ENCODE results near the gene NCAPD2. TPM values are rescaled to one million over a fixed set of nuclear protein-coding genes. Genes with fewer than 3 reads are reported as not detected.

The NCAPD2 gene
- total RNA-seq, 1 donor from 2014 or later: 99.1 TPM

DNA sequence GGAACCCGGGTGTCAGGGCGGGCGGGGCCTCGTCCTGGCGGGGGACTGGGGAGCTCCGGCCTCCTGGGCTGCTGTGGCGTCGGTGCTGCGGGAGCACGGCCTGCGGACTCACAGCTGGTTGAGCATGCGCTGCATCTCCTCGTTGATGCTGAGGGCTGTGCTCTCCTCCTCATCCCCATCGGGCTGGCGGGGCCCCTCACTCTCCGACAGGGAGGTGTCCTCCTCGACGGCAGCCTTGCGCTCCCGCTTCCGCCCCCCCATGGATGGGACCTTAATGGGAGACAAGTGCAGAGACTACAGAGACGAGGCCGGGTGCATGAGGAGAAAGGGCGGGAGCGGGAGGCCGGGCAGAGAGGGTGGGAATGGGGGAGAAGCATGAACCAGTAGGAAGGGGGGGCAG, 54.7 kb downstream of the NCAPD2 start:
- H3K27me3 Mint-ChIP-seq: no peaks in the 10 kb centered on the region
- H3K9me3 Mint-ChIP-seq (ENCODE audit: low read depth): no peaks in the 10 kb centered on the region
- peaks cover 11% of the 10 kb centered on the region for H3K36me3 Mint-ChIP-seq (ENCODE audit: insufficient read depth)
- no peak overlapping the region for H3K4me3 Mint-ChIP-seq (ENCODE audit: low read depth)
- TF ChIP-seq, protein P1, sequence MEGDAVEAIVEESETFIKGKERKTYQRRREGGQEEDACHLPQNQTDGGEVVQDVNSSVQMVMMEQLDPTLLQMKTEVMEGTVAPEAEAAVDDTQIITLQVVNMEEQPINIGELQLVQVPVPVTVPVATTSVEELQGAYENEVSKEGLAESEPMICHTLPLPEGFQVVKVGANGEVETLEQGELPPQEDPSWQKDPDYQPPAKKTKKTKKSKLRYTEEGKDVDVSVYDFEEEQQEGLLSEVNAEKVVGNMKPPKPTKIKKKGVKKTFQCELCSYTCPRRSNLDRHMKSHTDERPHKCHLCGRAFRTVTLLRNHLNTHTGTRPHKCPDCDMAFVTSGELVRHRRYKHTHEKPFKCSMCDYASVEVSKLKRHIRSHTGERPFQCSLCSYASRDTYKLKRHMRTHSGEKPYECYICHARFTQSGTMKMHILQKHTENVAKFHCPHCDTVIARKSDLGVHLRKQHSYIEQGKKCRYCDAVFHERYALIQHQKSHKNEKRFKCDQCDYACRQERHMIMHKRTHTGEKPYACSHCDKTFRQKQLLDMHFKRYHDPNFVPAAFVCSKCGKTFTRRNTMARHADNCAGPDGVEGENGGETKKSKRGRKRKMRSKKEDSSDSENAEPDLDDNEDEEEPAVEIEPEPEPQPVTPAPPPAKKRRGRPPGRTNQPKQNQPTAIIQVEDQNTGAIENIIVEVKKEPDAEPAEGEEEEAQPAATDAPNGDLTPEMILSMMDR (IDR thresholded peaks at IDR 0.05; ENCODE audit: unreplicated experiment): no peak
- H3K27ac Mint-ChIP-seq: no peak overlapping the region
- peaks cover under 1% of the 10 kb centered on the region for H3K4me1 Mint-ChIP-seq (ENCODE audit: low read depth)
- DNase-seq (ENCODE audit: low spot score, unreplicated experiment): no peak

DNA sequence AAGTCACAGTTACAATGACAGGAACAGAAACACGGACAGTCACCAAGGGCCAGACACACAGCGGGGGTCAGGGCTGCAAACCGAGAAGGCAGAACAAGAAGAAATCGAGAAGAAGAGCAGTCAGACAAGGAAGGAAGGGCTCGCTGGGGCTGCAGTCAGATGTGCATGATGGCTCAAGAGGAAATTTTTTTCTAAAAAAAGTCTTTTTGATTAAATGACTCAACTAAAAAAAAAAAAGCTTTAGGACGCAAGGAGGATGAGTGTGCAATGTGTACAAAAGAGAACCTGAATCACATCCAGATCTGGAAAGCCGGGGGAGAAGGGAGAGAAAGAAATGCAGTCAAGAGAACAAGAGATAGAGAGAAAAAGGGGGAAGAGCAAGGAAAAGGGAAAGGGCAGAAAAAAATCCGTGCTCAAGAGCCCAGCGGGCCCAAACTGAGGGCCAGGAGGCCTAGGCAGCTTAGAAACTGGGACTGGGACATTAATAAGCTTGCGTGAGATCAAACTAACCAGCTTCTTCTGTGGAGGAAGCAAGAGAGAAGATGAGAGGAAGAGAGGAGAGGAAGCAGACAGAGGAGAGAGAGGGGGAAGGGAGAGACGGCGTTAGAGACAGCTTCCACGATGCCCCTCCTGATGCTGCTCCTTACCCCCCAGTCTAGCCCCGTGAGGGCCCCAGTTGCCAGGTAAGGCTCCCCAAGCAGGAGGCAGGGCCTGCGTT, 55.2 kb downstream of the NCAPD2 start:
- Mint-ChIP-seq H3K9me3 (ENCODE audit: low read depth) (no peaks in the 10 kb centered on the region), H3K4me1 (ENCODE audit: low read depth) (peaks cover 2% of the 10 kb centered on the region), H3K4me3 (ENCODE audit: low read depth) (no peak overlapping the region), H3K27ac (no peak overlapping the region), H3K36me3 (ENCODE audit: insufficient read depth) (peaks cover 11% of the 10 kb centered on the region), H3K27me3 (no peaks in the 10 kb centered on the region)
- DNase-seq (ENCODE audit: low spot score, unreplicated experiment): no peak
- TF ChIP-seq, protein P1 (IDR thresholded peaks at IDR 0.05; ENCODE audit: unreplicated experiment): no peak

DNA sequence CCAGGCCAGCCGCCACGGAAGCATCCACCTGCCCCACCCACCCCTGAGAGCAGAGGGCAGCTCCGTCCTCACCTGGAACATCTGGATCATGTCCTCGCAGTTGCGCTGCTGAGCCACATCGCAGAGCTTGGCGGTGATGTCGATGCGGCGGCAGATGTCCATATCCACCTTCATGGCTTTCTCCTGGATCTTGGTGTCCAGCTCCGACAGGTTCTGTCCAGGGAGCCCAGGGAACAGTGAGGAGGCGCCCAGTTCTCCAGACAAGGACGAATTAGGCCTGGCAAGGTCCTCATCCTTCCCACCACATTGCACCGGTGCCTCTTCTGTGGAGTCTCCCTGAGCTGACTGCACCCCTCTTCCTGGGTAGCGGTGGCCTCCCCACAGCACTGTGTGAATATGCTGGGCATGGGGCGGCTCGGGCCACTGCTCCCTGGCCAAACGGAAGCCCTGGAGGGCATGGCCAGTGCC, 55.8 kb downstream of the NCAPD2 start:
- Mint-ChIP-seq H3K9me3 (ENCODE audit: low read depth) (no peaks in the 10 kb centered on the region), H3K27me3 (peaks cover 6% of the 10 kb centered on the region), H3K27ac (no peak overlapping the region), H3K4me3 (ENCODE audit: low read depth) (no peak overlapping the region), H3K4me1 (ENCODE audit: low read depth) (peaks cover 7% of the 10 kb centered on the region), H3K36me3 (ENCODE audit: insufficient read depth) (peaks cover 9% of the 10 kb centered on the region)
- DNase-seq (ENCODE audit: low spot score, unreplicated experiment): no peak
- TF ChIP-seq, protein P1 (IDR thresholded peaks at IDR 0.05; ENCODE audit: unreplicated experiment): no peak

DNA sequence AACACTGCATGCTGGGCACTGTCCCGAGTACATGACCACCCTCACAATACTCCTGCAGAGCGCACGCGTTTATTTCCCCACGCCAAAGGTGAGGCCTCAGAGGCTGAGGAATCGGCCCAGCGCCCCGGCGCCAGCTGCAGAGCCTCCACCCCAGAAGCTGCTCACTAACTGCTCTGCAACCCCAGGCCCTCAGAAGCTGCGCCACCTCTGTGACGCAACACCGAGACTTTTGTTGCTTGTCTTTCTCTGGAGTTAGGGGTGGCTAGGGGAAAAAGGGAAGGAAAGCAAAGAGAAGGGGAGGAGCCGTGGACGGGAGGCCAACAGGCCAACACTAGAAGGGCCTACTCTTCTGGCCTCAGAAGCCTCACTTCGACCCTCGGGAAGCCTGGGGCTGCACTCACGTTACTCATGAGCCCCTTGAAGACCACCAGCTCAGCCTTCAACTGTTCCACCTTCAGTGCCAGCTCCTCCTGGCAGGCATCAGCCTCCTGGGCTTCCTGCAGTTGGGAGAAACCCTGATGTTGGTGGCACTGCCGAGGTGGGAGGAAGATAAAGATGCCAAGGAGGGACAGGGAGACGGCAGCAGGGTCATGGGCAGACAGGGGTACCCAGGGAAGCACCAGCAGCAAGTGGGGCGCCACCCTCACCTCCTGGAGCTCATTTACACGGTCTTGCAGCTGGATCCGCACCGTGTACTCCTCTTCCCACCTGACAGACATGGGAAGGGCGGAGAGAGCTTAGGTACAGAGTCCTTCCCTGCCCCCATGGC, 56.6 kb downstream of the NCAPD2 start:
- peaks cover 9% of the 10 kb centered on the region for H3K36me3 Mint-ChIP-seq (ENCODE audit: insufficient read depth)
- H3K27me3 Mint-ChIP-seq: peaks cover 11% of the 10 kb centered on the region
- H3K9me3 Mint-ChIP-seq (ENCODE audit: low read depth): no peaks in the 10 kb centered on the region
- H3K27ac Mint-ChIP-seq: no peak overlapping the region
- peaks cover 13% of the 10 kb centered on the region for H3K4me1 Mint-ChIP-seq (ENCODE audit: low read depth)
- no peak for DNase-seq (ENCODE audit: low spot score, unreplicated experiment)
- H3K4me3 Mint-ChIP-seq (ENCODE audit: low read depth): no peak overlapping the region
- TF ChIP-seq, protein P1 (IDR thresholded peaks at IDR 0.05; ENCODE audit: unreplicated experiment): no peak

DNA sequence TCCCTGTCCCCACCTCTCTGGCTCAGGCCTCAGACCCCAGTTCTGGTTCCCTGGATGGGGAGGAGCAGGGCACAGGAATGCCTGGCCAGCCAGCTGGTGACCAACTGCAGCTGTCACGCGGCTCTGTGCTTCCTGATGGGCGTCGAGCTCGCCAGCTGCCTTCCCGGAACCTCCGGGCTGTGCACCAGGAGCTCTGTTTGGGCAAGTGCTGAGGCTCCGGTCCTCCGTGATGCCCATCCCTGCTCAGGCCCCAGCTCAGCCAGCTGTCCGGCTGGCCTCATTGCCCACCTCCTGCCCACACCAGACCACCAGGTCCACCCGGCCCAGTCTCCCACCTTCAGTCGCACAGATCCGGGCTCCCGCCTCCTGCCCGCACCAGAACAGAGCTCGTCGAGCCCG, 57.2 kb downstream of the NCAPD2 start:
- TF ChIP-seq, protein P1 (IDR thresholded peaks at IDR 0.05; ENCODE audit: unreplicated experiment): no peak
- peaks cover 13% of the 10 kb centered on the region for H3K4me1 Mint-ChIP-seq (ENCODE audit: low read depth)
- no peak overlapping the region for H3K4me3 Mint-ChIP-seq (ENCODE audit: low read depth)
- peaks cover 4% of the 10 kb centered on the region for H3K36me3 Mint-ChIP-seq (ENCODE audit: insufficient read depth)
- no peak for DNase-seq (ENCODE audit: low spot score, unreplicated experiment)
- H3K9me3 Mint-ChIP-seq (ENCODE audit: low read depth): no peaks in the 10 kb centered on the region
- H3K27me3 Mint-ChIP-seq: peaks cover 11% of the 10 kb centered on the region
- no peak overlapping the region for H3K27ac Mint-ChIP-seq
